ENCODE measurements around the gene SLC7A5.
"Not testable (repeated sequence)": the region's sequence is repeated elsewhere in the genome, so short reads cannot be mapped to it uniquely, and the experiment has no call there.

SLC7A5 gene

GRCh38 chr16:87860553-87861299 lies 8.6 kb downstream of the SLC7A5 start:
- DNase-seq (ENCODE audit: low read depth): no peak
- in situ Hi-C loops (cut with HindIII; ENCODE audit: low sequenced_read_pairs): no loop called here

GRCh38 chr16:87858151-87858993 lies 10.9 kb downstream of the SLC7A5 start:
- DNase-seq (ENCODE audit: low read depth); in situ Hi-C loops (cut with HindIII; ENCODE audit: low sequenced_read_pairs); H3K4me3 ChIP-seq (ENCODE audit: low read depth, low read length): not testable (repeated sequence)

More at GRCh38 chr16:87860553-87861299, 8.6 kb downstream of the SLC7A5 start:
- no peak for TF ChIP-seq CTCF (IDR thresholded peaks at IDR 0.05; ENCODE audit: low read depth, low read length, missing control alignments)
- H3K4me3 ChIP-seq (ENCODE audit: low read depth, low read length): no peak overlapping the region

DNA sequence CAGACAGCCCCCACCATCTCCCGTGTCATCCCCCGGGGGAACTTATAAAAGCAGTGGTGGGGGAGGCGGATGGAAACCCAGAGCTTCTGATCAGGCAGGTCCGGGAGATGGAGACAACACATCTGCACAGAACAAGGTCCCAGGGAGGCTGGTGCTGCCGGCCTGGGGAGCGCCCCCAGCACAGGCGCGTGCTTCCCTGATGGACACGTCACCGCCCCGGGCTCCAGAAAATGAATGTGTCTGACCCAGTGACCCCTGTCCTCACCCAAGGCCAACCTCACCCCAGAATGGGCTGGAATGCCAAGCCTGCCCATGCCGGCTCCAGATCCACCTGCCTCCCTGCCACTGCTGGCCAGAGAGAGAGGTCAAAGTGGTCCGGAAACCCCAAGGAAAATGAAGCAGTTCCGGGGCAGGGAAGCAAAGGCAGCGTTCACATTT lies 12.5 kb downstream of the SLC7A5 start:
- DNase-seq (ENCODE audit: low read depth): no peak
- in situ Hi-C loops (cut with HindIII; ENCODE audit: low sequenced_read_pairs): no loop called here
- TF ChIP-seq CTCF (IDR thresholded peaks at IDR 0.05; ENCODE audit: low read depth, low read length, missing control alignments): no peak
- H3K4me3 ChIP-seq (ENCODE audit: low read depth, low read length): no peak overlapping the region

- DNase-seq (ENCODE audit: low read depth): no peak
- in situ Hi-C loops (cut with HindIII; ENCODE audit: low sequenced_read_pairs): no loop called here
- TF ChIP-seq CTCF (IDR thresholded peaks at IDR 0.05; ENCODE audit: low read depth, low read length, missing control alignments): no peak
- H3K4me3 ChIP-seq (ENCODE audit: low read depth, low read length): no peak overlapping the region
Measured at GRCh38 chr16:87855852-87856715, 13.2 kb downstream of the SLC7A5 start.

- in situ Hi-C loops (cut with HindIII; ENCODE audit: low sequenced_read_pairs): no loop called here
- TF ChIP-seq CTCF (IDR thresholded peaks at IDR 0.05; ENCODE audit: low read depth, low read length, missing control alignments): no peak
- DNase-seq (ENCODE audit: low read depth): no peak
- no peak overlapping the region for H3K4me3 ChIP-seq (ENCODE audit: low read depth, low read length)
Measured at GRCh38 chr16:87854907-87855683, 14.2 kb downstream of the SLC7A5 start.

DNA sequence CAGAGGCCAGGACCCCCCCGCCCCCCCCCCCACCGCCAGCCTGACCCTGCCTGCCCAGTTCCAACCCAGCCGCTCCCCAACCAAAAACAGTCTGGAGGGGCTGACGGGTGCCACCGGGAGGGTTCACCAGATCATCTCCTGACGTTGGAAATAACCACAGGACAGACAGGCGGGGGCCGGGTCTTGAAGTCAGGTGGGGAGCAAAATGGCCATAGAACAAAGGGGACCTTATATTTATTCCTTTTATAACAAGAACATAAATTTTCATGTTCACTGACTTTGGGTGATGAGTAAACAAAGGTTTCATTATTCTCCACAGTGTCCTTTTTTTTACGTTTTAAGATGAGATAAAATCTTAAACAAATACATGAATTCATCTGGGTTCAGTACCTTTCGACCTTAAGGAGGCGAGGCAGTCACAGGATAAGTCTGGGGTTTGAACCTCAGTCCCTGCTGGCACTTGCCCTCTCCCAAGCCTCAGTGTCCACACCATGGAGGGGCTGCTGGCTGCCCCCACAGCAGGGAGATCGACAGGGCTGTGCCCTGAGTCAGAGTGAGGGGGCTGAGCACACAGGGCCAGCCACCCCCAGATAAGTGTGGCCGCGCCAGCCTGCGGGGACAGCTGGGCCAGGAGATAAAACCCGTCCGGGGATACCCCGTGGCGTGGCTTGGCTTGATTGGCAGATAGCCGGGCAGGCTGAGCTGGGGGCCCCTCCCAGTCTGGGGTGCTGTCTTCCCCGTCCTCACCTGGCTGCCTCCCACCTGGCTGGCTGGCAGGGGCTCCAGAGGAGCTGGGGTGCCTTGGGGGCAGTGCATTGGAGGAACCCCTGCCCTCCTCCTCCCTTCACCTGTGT lies 15.0 kb downstream of the SLC7A5 start:
- DNase-seq (ENCODE audit: low read depth): no peak
- no peak for TF ChIP-seq CTCF (IDR thresholded peaks at IDR 0.05; ENCODE audit: low read depth, low read length, missing control alignments)
- no peak overlapping the region for H3K4me3 ChIP-seq (ENCODE audit: low read depth, low read length)
- in situ Hi-C loops (cut with HindIII; ENCODE audit: low sequenced_read_pairs): no loop called here
